Activated T-cell treated with anti-CD3 and anti-CD28 coated beads, Interleukin-2, amount 50 U/mL, for 4 hours (primary cell): ENCODE results near the gene NTSR2. TPM values are rescaled to one million over a fixed set of nuclear protein-coding genes. Genes with fewer than 3 reads are reported as not detected.

Source experiments
- ATAC-seq, 2 donors: fragments of 200-7000 bp; cut with Tn5 transposase; one replicate each; pipeline ENCODE4 v1.10.0; 2021
- DNase-seq: peaks from one replicate; pipeline ENCODE4 v3.0.0-alpha.2; 2020
- H3K27me3 Mint-ChIP-seq: one replicate; pipeline ENCODE4 v1.8.0; 2021; ENCODE audit warnings: low read depth, mixed read lengths
- H3K36me3 Mint-ChIP-seq: one replicate; pipeline ENCODE4 v1.8.0; 2022; ENCODE audit warnings: mixed read lengths; ENCODE audit not compliant: insufficient read depth
- H3K4me1 Mint-ChIP-seq: one replicate; pipeline ENCODE4 v1.8.0; 2021; ENCODE audit warnings: low read depth, mixed read lengths
- H3K4me3 Mint-ChIP-seq: one replicate; pipeline ENCODE4 v1.8.0; 2021; ENCODE audit warnings: mild to moderate bottlenecking, moderate library complexity, mixed read lengths
- H3K9me3 Mint-ChIP-seq: one replicate; pipeline ENCODE4 v1.8.0; 2021; ENCODE audit warnings: mixed read lengths
- total RNA-seq, 3 donors: library from RNA; stranded (reverse); gene quantifications; one replicate each; pipeline ENCODE4 v1.2.1, GENCODE V29; 2021

Gene NTSR2
- total RNA-seq, 3 donors from 2014 or later: not detected

DNA sequence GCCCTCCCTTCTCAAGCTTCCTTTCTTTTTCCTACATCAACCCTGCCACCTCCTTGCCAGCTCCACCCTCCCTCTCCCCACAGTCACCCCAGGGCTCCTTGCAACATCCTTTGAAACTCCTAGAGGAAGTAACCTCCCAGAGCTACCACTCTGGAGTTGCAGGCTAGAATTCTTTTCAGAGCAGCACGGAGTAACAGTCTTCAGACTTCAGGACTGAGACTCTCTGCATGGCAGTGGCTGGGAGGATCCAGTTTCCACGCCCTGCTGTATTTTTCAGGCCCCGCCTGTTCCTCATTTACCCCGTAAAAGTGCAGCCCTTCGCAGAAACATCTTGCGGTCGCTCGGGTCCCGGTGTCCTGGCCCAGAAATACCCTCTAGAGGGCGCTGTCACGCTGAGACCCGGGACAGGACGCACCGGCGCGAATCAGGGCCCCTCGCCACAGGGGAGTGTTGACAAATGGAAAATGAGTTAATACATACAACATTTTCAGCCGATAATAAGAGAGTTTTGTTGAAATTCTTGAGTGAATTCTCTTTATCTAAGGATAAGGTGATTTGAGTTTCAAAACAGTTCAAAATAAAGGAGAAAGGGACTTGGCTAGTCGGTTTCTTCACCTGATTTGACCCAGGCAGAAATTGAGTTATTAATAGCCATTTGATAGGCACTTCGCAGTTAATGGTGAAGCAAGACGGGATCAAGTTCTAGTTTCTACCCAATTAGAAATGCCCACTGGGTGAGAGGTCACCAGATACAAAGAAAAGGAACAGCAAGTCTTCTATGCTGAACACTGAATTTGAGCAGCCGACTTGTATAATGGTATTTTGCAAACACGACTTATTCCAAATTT lies 18.5 kb upstream of the NTSR2 start:
- Mint-ChIP-seq H3K4me3 (peak overlapping the region; percentile 45), H3K9me3 (no peaks in the 10 kb centered on the region), H3K36me3 (no peaks in the 10 kb centered on the region), H3K4me1 (peaks cover 11% of the 10 kb centered on the region), H3K27me3 (peaks cover 8% of the 10 kb centered on the region)
- peak; percentile 92 to 93 for ATAC-seq
- DNase-seq: peak; percentile 80

- Mint-ChIP-seq H3K4me1 (peaks cover 8% of the 10 kb centered on the region), H3K4me3 (peak overlapping the region; percentile 45), H3K9me3 (no peaks in the 10 kb centered on the region), H3K27me3 (peaks cover 11% of the 10 kb centered on the region), H3K36me3 (no peaks in the 10 kb centered on the region)
- ATAC-seq (no peak), DNase-seq (no peak)
These were observed 17.7 kb upstream of the NTSR2 start for GRCh38 chr2:11687736-11688135.

- H3K4me3 Mint-ChIP-seq: no peak overlapping the region
- peaks cover 11% of the 10 kb centered on the region for H3K27me3 Mint-ChIP-seq
- no peak for ATAC-seq
- no peaks in the 10 kb centered on the region for H3K36me3 Mint-ChIP-seq
- H3K9me3 Mint-ChIP-seq: no peaks in the 10 kb centered on the region
- H3K4me1 Mint-ChIP-seq: peaks cover 8% of the 10 kb centered on the region
- DNase-seq: no peak
These were observed 16.0 kb upstream of the NTSR2 start for GRCh38 chr2:11685906-11686470.

DNA sequence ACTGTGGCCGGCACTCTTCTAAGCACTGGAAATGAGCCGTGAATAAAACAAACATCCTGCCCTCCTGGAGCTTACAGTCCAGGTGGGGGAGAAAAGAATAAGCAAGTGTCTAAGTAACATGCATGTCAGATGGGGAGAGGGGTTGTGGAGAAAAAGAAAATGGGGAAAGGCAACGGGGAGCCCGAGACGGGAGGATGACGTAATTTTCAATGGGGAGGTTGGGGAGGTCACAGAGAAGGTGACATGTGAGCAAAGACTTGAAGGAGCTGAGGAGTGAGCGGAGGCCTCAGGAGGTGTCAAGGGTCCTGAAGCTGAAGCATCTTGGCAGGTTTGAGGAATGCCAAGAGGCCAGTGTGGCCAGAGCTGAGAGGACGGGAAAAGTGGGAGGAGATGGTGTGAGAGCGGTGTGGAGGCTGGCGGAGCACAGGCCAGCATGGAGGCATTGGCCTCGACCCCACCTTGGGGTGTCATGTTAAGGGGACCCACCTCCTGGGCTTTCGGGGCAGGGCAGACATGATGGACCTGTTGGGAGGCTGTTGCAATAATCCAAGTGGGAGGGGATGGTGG lies 15.0 kb upstream of the NTSR2 start:
- no peak for DNase-seq
- no peak for ATAC-seq
- H3K4me1 Mint-ChIP-seq: peaks cover 8% of the 10 kb centered on the region
- H3K4me3 Mint-ChIP-seq: no peak overlapping the region
- H3K36me3 Mint-ChIP-seq: no peaks in the 10 kb centered on the region
- no peaks in the 10 kb centered on the region for H3K9me3 Mint-ChIP-seq
- peaks cover 11% of the 10 kb centered on the region for H3K27me3 Mint-ChIP-seq

DNA sequence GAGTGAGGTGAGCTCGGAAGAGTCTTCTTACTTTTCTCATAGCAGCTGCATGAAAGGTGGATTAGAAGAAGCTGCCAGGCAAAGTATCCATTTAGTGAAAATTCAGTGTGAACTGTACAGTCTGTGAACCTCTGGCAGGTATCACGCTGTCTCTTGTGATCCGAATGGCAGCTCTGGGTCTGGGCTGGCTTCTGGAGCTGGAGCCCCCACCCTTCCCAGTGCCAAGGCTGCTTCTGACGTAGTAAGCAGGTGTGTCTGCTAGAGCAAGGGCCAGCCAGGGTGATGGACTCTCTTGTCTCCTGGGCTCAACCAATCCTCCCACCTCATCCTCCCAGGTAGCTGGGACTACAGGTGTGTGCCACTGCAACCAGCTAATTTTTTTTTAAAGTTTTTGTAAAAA lies 14.0 kb upstream of the NTSR2 start:
- DNase-seq (no peak), ATAC-seq (no peak)
- peaks cover 8% of the 10 kb centered on the region for H3K4me1 Mint-ChIP-seq
- H3K36me3 Mint-ChIP-seq: no peaks in the 10 kb centered on the region
- H3K4me3 Mint-ChIP-seq: no peak overlapping the region
- no peaks in the 10 kb centered on the region for H3K9me3 Mint-ChIP-seq
- peaks cover 11% of the 10 kb centered on the region for H3K27me3 Mint-ChIP-seq

DNA sequence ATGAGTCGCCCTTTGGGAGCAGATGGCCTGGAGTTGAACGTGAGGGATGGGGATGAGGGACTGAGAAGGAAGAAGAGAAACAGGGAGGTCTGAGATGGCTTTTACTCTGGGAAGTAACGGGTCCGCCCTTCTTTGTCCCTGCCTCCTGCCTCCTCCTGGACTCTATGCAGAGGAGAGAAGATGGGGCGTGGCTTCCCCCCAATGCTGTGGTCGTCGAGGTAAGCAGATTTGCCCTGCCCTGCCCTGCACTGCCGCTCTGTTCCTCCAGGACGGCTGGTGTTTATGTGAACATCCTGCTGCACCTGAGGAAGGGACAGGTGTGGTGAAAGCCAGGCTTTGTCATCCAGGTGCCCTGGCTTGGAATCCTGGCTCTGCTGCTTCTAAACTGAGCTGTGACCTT lies 13.5 kb upstream of the NTSR2 start:
- H3K9me3 Mint-ChIP-seq: no peaks in the 10 kb centered on the region
- H3K36me3 Mint-ChIP-seq: no peaks in the 10 kb centered on the region
- ATAC-seq (no peak), DNase-seq (no peak)
- peaks cover 6% of the 10 kb centered on the region for H3K4me1 Mint-ChIP-seq
- H3K4me3 Mint-ChIP-seq: no peak overlapping the region
- H3K27me3 Mint-ChIP-seq: peaks cover 11% of the 10 kb centered on the region

- Mint-ChIP-seq H3K9me3 (no peaks in the 10 kb centered on the region), H3K4me3 (no peak overlapping the region), H3K27me3 (peaks cover 15% of the 10 kb centered on the region), H3K36me3 (no peaks in the 10 kb centered on the region), H3K4me1 (no peaks in the 10 kb centered on the region)
- ATAC-seq (no peak), DNase-seq (no peak)
These were observed 12.6 kb upstream of the NTSR2 start for GRCh38 chr2:11682590-11682915.

DNA sequence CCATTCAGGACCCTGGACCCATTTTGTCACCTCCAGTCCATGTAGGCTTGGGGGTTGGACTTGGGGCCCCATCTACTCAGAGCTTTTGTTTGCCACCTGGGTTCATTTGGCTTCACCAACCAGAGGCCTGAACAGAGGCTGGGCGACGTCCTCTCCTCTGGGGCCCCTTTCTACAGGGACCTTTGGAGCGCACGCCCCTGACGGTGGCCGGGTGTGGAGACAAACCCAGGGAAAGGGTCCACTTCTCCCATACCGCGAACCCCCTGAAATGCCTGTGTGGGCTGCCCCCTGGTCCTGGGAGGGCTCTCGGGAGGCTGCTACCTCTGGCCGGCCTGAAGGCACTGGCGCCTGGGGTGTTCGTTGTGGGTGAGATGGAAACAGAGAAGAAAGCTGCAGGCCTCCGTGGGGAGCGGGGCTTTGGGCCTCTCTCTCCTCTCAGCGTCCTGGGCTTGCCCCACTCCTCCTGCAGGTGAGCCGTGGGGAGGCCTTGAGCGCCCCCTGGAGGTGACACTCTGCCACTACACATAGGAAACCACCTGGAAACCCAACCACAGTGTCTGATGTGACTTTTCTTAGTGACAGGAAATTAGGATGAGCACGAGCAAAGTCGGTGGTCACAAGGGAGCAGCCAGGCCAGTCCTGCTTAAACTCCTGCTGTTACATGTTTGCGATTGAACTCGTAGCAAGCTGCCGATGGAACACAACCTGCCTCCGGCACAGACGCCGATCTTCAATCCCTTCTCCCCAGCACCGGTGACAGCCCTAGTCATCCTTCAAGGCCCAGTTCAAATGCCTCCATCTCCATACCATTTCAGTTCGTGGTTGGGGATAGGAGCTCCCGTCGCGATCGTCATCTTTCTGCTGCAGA lies 12.0 kb upstream of the NTSR2 start:
- Mint-ChIP-seq H3K27me3 (peaks cover 15% of the 10 kb centered on the region), H3K4me1 (no peaks in the 10 kb centered on the region), H3K4me3 (no peak overlapping the region), H3K9me3 (no peaks in the 10 kb centered on the region), H3K36me3 (no peaks in the 10 kb centered on the region)
- DNase-seq: peak; percentile 31
- ATAC-seq: peak; percentile 66 to 67

DNA sequence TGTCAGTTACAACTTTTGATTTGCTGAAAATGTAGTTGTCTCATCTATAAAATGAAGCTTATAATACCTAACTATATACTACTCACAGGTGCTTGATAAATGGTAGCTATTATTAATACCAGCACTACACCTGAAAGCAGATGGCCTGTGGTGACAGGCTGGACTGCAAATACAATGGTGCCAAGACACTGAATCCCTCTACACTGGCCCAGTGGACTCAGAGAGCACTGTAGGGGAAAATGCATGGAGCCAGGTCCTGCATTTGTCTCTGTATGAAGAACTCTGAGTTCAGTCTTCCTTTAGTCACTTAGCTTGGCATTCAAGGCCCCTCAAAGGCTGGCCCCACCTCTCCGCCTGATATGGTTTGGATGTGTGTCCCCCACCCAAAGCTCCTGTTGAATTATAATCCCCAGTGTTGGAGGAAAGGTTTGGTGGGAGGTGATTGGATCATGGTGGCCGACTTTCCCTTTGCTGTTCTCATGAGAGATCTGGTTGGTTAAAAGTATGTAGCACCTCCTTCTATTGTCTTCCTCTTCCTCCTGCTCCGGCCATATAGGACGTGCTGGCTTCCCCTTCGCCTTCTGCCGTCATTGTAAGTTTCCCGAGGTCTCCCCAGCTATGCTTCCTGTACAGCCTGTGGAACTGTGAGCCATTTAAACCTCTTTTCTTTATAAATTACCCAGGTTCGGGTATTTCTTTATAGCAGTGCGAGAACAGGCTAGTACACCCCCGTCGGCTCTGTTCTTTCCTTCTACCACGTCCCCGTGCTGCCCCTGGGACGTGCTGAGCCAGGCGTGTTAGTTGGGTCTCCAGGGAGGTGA lies 11.1 kb upstream of the NTSR2 start:
- DNase-seq (no peak), ATAC-seq (no peak)
- Mint-ChIP-seq H3K27me3 (peaks cover 23% of the 10 kb centered on the region), H3K4me3 (no peak overlapping the region), H3K36me3 (no peaks in the 10 kb centered on the region), H3K9me3 (no peaks in the 10 kb centered on the region), H3K4me1 (no peaks in the 10 kb centered on the region)

DNA sequence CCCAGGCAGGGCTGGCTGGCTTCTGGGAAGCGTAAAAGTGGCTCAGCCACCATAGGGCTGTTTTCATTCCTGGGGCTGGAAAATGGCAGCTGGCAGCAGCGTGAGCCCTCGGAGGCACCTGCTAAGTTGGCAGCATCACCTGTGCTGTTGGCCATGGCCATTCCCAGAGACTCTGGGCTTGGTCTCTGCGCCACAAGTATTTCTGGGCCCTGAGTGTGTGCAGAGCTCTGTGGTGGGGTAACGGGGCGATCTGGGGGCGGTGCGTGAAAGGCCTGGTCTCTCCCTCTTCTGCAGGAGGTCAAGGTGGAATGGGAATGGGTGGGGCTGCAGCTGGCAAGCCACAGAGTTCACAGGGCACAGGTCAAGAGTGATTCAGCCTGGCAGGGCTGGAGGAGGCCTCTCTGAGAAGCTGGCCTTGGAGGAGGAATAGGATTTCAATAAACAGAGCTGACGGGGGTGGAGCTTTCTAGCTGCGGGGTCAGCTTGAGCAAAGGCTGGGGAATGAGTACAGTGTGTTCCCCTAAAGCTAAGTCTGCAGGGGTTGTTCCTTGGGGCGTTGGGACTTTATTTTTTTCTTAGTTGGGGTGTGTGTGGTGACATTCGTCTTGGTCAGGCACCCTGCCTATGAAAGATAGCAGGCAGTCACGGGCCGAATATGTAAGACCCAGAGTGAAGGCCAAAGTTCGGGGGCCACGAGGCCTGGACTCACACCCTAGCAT lies 10.3 kb upstream of the NTSR2 start:
- DNase-seq (no peak), ATAC-seq (no peak)
- Mint-ChIP-seq H3K4me1 (no peaks in the 10 kb centered on the region), H3K27me3 (peaks cover 23% of the 10 kb centered on the region), H3K9me3 (no peaks in the 10 kb centered on the region), H3K4me3 (no peak overlapping the region), H3K36me3 (no peaks in the 10 kb centered on the region)

DNA sequence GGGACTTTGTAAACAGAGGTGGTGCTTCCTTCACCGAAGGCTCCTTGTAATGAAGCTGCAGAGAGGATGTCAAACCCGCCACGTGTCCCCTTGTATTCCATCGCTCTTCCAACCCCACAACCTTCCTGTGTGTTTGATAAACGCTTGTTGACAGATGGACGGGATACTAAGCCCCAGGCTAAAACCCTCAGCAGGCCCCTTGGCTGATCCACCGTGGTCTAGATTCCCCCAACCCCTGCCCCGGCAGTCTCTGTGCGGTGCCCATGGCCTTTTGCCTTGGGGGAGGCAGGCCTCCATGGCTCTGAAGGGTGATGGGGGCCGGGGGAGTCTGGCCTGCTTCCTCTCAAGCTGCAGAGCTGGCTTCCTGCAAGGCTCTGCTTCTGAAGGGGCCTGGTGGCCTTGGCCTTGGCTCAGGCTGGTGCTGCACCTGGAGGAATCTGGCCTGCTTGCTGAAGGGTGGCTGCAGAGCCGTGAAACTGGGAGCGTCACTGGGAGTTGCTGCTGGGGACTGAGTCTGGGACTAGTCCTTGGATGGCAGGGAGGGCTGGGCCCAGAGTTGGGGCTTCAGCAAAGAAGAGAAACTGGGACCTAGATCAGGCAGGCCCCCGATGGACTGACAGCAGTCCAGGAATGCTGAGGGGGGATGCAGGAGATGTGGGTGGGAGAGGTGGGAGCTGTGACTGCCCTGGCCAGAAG lies 9.6 kb upstream of the NTSR2 start:
- Mint-ChIP-seq H3K36me3 (no peaks in the 10 kb centered on the region), H3K27me3 (peaks cover 19% of the 10 kb centered on the region), H3K4me1 (no peaks in the 10 kb centered on the region), H3K9me3 (no peaks in the 10 kb centered on the region), H3K4me3 (no peak overlapping the region)
- ATAC-seq (no peak), DNase-seq (no peak)

GRCh38 chr2:11679016-11679415 lies 9.0 kb upstream of the NTSR2 start:
- Mint-ChIP-seq H3K4me1 (no peaks in the 10 kb centered on the region), H3K36me3 (no peaks in the 10 kb centered on the region), H3K27me3 (peaks cover 17% of the 10 kb centered on the region), H3K4me3 (no peak overlapping the region), H3K9me3 (no peaks in the 10 kb centered on the region)
- ATAC-seq (no peak), DNase-seq (no peak)
